Midbrain (tissue), 1 donor: ENCODE data around the gene SLC22A4.

Experiments used
- DNase-seq: peaks from one replicate; lab custom pipeline; 2025; lab: John Stamatoyannopoulos, UW

SLC22A4 gene

DNA sequence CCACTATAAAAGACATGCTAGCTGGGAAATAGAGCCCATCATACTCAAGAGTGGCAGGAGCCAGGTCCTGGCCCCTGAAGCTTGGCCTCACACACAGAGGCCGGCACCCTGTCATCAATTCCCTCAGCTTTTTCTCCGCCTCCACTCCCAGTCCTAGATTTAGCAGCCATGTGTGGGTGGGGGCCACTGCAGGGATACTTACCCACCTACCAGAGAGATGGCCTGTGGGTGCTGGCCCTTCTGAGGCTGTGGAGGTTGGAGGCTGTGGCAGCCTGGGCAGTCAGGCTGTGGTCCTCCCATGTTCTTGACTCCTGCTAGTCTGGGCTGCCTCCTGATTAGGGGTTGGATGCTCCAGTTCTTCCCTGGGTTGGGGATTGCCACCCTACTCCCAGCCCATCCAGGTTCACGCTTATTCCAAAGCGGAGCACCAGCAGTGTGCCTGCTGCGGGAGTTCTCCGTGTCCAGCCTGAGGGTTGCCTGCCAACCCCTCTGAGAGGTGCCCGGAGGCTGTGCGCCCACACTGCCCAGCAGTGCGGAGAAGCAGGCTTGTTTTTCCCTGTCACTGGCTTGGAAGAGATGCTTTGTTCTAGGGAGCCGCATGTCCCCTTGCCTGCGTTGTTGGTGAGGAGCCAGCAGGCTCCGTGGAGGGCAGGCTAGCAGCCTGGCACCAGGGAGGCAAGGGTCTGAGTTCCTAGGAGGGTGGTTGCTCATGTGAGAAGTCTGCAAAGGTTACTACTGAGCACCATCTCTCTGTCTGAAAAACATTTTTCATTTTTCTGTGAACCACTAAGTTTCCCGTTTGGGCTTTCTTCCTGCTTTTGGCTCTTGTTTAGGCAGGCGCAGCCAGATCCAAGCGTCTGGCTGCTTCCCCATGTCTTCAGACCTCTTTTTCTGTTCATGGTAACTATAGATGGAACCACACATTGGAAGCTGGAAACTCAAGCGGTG, 82.8 kb downstream of the SLC22A4 start:
- peak; percentile 73 for DNase-seq

GRCh38 chr5:132377738-132378137, 83.5 kb downstream of the SLC22A4 start:
- no peak for DNase-seq

- DNase-seq: no peak
Measured at GRCh38 chr5:132378580-132378979, 84.4 kb downstream of the SLC22A4 start.

DNA sequence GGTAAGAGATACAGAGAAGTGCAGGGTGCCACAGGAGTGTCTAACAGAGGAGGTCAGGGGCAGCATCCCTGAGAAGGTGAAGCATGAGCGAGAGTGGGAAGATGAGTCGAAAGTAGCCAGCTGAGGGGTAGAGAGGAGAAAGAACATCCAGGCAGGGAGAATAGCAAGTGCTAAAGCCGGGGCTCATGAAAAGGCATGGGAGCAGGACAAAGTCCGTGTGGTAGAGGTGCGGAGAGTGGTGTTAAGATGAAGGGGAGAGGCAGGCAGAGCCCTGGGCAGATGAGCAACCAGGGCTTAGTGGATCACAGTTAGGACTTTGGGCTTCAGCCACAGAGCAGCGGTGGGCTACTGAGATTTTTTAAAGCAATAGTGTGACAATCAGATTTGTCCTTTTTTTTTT, 85.9 kb downstream of the SLC22A4 start:
- DNase-seq: no peak

GRCh38 chr5:132380741-132381140, 86.5 kb downstream of the SLC22A4 start:
- no peak for DNase-seq

DNA sequence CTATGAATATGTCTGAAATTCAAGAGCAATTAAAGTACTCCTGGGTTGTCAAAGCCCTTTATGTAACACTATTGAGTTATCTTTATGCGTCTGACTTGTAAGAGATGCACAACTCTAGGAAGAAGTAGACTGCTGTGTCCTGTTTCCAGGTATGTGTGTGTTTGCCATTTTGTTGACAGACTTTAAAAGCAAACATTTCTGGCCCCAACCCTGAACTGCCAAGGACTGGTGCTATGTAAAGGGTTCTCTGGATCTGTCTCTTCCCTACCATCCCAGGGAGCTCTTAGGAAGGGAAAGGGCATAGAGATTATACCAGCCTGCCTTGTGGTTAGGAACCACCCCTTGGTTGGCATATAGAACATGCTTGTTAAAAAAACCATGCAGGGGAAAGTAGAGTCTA, 87.4 kb downstream of the SLC22A4 start:
- no peak for DNase-seq

GRCh38 chr5:132383261-132383660, 89.1 kb downstream of the SLC22A4 start:
- no peak for DNase-seq

GRCh38 chr5:132383984-132384383, 89.8 kb downstream of the SLC22A4 start:
- DNase-seq: no peak

DNA sequence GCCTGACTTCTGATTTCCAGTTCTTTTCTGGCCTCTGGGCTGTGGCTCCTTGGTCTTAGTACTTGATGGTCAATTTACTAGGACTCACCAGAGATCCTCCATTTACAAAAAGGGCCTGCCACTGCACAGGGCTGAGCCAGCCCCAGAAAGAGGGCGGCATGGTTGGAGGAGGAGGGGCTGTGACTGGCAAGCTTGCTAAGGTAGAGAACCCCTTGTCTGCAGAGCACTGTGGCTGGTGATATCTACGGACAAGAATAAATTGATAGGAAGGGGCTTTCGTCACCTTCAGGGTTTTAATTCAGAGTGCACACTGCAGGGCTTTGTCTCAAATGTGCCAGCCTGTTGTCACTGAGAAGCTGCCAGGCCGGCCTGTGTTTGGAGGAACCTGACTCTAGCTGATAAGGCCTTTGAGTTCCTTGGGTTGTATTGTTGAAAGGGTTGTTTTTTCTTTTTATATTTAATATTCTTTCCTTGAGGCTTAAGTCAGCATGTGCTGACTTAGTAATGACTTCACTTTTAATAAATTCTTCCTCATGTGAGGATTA, 90.4 kb downstream of the SLC22A4 start:
- no peak for DNase-seq

- peak; percentile 78 for DNase-seq
Measured at GRCh38 chr5:132385326-132386105, 91.3 kb downstream of the SLC22A4 start.

- DNase-seq: peak; percentile 77
Measured at GRCh38 chr5:132386644-132387286, 92.6 kb downstream of the SLC22A4 start.

GRCh38 chr5:132387640-132388117, 93.5 kb downstream of the SLC22A4 start:
- DNase-seq: no peak

GRCh38 chr5:132388244-132389050, 94.3 kb downstream of the SLC22A4 start:
- no peak for DNase-seq

GRCh38 chr5:132389051-132389331, 94.8 kb downstream of the SLC22A4 start:
- no peak for DNase-seq

DNA sequence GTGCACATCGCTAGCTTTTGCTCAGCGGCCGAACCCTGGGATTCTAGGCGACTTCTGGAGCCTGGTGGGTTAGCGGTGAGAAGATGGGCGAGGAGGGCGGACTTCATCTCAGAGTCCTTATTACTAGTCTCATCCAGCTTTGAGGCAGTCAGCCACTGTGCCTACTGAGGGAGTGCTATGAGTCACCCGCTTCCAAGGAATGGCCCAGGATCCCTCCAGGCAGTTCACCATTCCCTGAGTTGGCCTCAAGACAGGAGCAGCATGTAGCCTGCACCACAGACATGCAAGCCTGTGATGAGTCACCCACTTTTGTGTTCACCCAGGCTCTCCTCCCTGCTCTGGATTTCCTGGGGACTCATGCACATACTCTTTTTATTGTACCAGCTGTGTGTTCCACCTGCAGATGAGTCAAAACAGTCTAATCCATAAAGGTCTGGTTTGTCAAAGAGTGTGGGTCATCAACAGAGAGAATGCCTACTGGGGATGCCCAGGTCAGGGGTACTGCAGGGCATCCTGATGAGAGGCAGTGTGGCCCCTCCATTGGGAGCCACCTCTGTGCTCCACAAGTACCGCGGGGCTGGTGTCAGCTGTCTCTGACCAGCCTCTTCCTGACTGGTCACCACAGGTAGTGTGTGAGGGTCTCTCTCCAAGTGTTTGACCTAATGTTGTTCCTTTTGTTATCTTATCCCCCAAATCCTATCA, 95.5 kb downstream of the SLC22A4 start:
- no peak for DNase-seq

GRCh38 chr5:132391247-132391646, 97.1 kb downstream of the SLC22A4 start:
- DNase-seq: no peak

GRCh38 chr5:132391870-132392269, 97.7 kb downstream of the SLC22A4 start:
- DNase-seq: no peak

DNA sequence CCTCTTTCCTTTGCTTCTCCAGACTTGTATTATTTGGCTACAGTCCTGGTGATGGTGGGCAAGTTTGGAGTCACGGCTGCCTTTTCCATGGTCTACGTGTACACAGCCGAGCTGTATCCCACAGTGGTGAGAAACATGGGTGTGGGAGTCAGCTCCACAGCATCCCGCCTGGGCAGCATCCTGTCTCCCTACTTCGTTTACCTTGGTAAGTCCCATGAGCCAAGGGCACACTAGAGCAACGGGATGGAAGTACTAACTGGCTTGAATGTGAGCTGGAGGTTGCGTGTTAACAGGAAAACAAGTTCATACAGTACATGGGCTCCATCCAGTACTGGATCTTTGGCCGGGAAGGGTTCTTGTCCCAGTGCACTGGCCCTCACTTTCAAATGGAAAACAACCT, 98.2 kb downstream of the SLC22A4 start:
- DNase-seq: no peak

DNA sequence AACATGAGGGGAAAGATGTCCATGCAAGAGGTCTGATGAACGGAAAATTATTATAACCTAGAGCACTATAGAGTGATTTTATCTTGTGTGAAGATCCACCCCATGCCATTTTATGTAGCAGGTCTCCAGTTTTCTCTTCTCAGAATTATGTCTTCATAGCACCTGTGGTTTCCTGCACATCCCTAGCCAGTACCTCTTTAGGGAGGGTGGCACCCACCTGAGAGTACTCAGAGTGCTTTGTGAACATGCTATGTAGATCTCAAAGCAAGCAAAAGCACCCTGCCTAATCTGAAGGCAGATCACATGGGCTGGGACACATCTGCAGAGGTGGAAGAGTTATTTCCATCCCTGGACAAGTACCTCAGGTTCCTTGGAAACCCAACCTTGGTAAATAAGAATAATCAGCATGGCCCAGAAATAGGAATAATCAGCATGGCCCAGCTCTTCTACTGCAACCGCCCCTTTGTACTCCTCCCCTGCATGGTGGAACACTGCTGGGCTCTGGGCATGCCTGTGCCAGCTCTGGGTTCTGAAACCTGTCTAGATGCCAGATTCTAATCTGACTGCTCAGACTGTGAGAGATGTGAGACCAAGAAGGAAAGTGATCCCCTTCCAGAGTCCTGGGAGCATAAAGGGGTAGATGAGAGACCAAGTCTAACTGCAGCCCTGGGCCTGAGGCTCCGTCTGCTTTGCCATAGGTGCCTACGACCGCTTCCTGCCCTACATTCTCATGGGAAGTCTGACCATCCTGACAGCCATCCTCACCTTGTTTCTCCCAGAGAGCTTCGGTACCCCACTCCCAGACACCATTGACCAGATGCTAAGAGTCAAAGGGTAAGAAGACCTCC, 99.0 kb downstream of the SLC22A4 start:
- no peak for DNase-seq
